Measurements from ENCODE around the gene LOXL3. TPM values are rescaled to one million over a fixed set of nuclear protein-coding genes. Genes with fewer than 3 reads are reported as not detected.

LOXL3 gene
- total and polyA plus RNA-seq, 2 experiments from 2014 or later, result 11.2 to 13.6 TPM

GRCh38 chr2:74588664-74589063, 34.9 kb upstream of the LOXL3 start:
- Histone ChIP-seq H3K9me3 (ENCODE audit: low read depth) (no peaks in the 10 kb centered on the region), H3K4me3 (no peak overlapping the region), H4K20me1 (ENCODE audit: insufficient read depth, poor library complexity, severe bottlenecking) (no peaks in the 10 kb centered on the region), H3K9me2 (replicated peaks; ENCODE audit: insufficient read depth) (no peaks in the 10 kb centered on the region), H2AFZ (no peak overlapping the region), H3K36me3 (replicated peaks; ENCODE audit: insufficient read depth, low read depth) (no peaks in the 10 kb centered on the region), H3K27ac (no peak overlapping the region), H3K27me3 (peaks cover 3% of the 10 kb centered on the region), H3K4me1 (ENCODE audit: insufficient read depth) (no peaks in the 10 kb centered on the region), H3K4me2 (no peak overlapping the region), H3K79me2 (no peaks in the 10 kb centered on the region)
- no peak for TF ChIP-seq EZH2phosphoT487 (IDR thresholded peaks at IDR 0.05; ENCODE audit: low read depth, severe bottlenecking, unreplicated experiment)
- no peak for TF ChIP-seq CTCF (IDR thresholded peaks at IDR 0.05; ENCODE audit: poor library complexity)
- no peak for TF ChIP-seq EZH2 (IDR thresholded peaks at IDR 0.05; ENCODE audit: borderline replicate concordance)
- no peak for DNase-seq (ENCODE audit: low spot score)
- 66% methylated on average over 2 of the region's 2 CpGs for WGBS (ENCODE audit: low lambda C conversion rate, missing lambda C conversion rate)

- Histone ChIP-seq H3K4me2 (no peak overlapping the region), H3K27ac (no peak overlapping the region), H4K20me1 (ENCODE audit: insufficient read depth, poor library complexity, severe bottlenecking) (no peaks in the 10 kb centered on the region), H3K4me1 (ENCODE audit: insufficient read depth) (no peaks in the 10 kb centered on the region), H2AFZ (peak overlapping the region; percentile 42), H3K36me3 (replicated peaks; ENCODE audit: insufficient read depth, low read depth) (no peaks in the 10 kb centered on the region), H3K9me3 (ENCODE audit: low read depth) (no peaks in the 10 kb centered on the region), H3K4me3 (no peak overlapping the region), H3K9me2 (replicated peaks; ENCODE audit: insufficient read depth) (no peaks in the 10 kb centered on the region), H3K27me3 (peaks cover 3% of the 10 kb centered on the region), H3K79me2 (no peaks in the 10 kb centered on the region)
- peak; percentile 76 for DNase-seq (ENCODE audit: low spot score)
- WGBS (ENCODE audit: low lambda C conversion rate, missing lambda C conversion rate), result 23% methylated on average over 6 of the region's 6 CpGs
- TF ChIP-seq EZH2 (IDR thresholded peaks at IDR 0.05; ENCODE audit: borderline replicate concordance) (no peak), CTCF (IDR thresholded peaks at IDR 0.05; ENCODE audit: poor library complexity) (peak; percentile 83), EZH2phosphoT487 (IDR thresholded peaks at IDR 0.05; ENCODE audit: low read depth, severe bottlenecking, unreplicated experiment) (no peak)
Measured at GRCh38 chr2:74587664-74588277, 34.0 kb upstream of the LOXL3 start.

DNA sequence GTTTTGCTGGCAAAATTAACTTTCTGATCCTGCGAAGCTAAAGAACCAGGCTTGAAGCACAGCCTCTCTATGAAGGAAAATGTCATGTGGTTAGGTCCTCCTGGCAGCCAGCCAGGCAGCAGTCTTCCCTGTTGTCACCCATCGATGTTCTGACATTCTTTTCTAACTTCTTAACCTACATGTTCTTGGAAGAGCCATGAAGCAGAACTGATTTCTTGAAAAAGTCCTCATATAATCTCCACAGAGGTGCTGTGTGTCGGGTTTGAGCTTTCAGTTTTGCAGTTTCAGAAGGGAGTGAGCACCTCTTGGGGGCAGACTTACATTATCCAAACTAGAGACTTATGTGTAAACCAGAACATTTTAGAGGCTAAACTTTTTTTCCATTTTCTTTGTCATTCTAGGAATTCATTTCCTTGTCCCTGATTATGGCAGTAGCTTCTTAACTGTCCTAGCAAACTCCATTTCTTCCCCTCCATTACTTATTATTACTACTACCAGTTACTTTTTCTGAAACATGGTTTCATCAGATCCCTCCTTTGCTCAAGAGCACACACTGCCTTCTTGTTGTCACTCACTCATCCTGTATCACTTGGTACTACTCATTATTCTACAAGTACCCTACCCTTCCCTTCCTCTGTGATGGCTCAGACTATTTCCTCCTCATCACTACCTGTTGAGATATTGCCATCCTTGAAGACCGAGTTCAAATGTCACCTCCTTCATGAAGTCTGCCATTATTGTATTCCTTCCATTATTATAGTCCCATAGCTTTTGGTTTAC, 31.9 kb upstream of the LOXL3 start:
- no peak overlapping the region for H2AFZ ChIP-seq
- H3K79me2 ChIP-seq, result no peaks in the 10 kb centered on the region
- no peaks in the 10 kb centered on the region for H3K36me3 ChIP-seq (replicated peaks; ENCODE audit: insufficient read depth, low read depth)
- H3K27me3 ChIP-seq, result no peaks in the 10 kb centered on the region
- no peak overlapping the region for H3K4me2 ChIP-seq
- 78% methylated on average over 4 of the region's 4 CpGs for WGBS (ENCODE audit: low lambda C conversion rate, missing lambda C conversion rate)
- no peak for DNase-seq (ENCODE audit: low spot score)
- H3K4me1 ChIP-seq (ENCODE audit: insufficient read depth), result no peaks in the 10 kb centered on the region
- no peaks in the 10 kb centered on the region for H3K9me3 ChIP-seq (ENCODE audit: low read depth)
- no peaks in the 10 kb centered on the region for H3K9me2 ChIP-seq (replicated peaks; ENCODE audit: insufficient read depth)
- H3K27ac ChIP-seq, result no peak overlapping the region
- TF ChIP-seq EZH2phosphoT487 (IDR thresholded peaks at IDR 0.05; ENCODE audit: low read depth, severe bottlenecking, unreplicated experiment) (no peak), CTCF (IDR thresholded peaks at IDR 0.05; ENCODE audit: poor library complexity) (no peak), EZH2 (IDR thresholded peaks at IDR 0.05; ENCODE audit: borderline replicate concordance) (no peak)
- H3K4me3 ChIP-seq, result no peak overlapping the region
- no peaks in the 10 kb centered on the region for H4K20me1 ChIP-seq (ENCODE audit: insufficient read depth, poor library complexity, severe bottlenecking)

Data from hepatocyte (in vitro differentiated cells).